Left colon (tissue), 2 donors: ENCODE data around the gene USP54. TPM values are rescaled to one million over a fixed set of nuclear protein-coding genes. Genes with fewer than 3 reads are reported as not detected.
A peak's percentile ranks its signal among the peaks of the same experiment; 100 is the strongest.
"Not testable (repeated sequence)": the region's sequence is repeated elsewhere in the genome, so short reads cannot be mapped to it uniquely, and the experiment has no call there.

ENCODE experiments used
- ATAC-seq: fragments of 200-7000 bp; cut with Tn5 transposase; one replicate; pipeline ENCODE4 v1.9.1; 2020; ENCODE audit warnings: mild to moderate bottlenecking, moderate library complexity
- DNase-seq, 2 donors: peaks; one replicate each; pipeline ENCODE4 v3.0.0-alpha.2; 2020
- intact Hi-C, 2 donors: fragments of 100-400 bp; cut with DNase I in 1 of 2; cut with micrococcal nuclease in 1 of 2; formaldehyde crosslinking; loops; one replicate each; pipeline versions ENCODE4 v1.11.2 to v1.14.0; 2022; cut with DNase I, micrococcal nuclease
- long read RNA-seq: library from polyadenylated mRNA; unstranded; transcript quantifications from one replicate; pipeline ENCODE4 v2.0.0, GENCODE V29; 2021
- total RNA-seq, 2 donors: library from RNA; stranded (reverse); fragmentation: NEBNext Ultra II Directional; extraction: Animal tissue kit (Norgen Biotek cat#: 25700); gene quantifications; one replicate each; pipeline ENCODE4 v1.2.1, GENCODE V29; 2021
- donor health status: DM: no; HTN: no; CAD: no.
- donor health status: DM: yes; HTN: yes; CAD: no.

USP54 gene, protein sequence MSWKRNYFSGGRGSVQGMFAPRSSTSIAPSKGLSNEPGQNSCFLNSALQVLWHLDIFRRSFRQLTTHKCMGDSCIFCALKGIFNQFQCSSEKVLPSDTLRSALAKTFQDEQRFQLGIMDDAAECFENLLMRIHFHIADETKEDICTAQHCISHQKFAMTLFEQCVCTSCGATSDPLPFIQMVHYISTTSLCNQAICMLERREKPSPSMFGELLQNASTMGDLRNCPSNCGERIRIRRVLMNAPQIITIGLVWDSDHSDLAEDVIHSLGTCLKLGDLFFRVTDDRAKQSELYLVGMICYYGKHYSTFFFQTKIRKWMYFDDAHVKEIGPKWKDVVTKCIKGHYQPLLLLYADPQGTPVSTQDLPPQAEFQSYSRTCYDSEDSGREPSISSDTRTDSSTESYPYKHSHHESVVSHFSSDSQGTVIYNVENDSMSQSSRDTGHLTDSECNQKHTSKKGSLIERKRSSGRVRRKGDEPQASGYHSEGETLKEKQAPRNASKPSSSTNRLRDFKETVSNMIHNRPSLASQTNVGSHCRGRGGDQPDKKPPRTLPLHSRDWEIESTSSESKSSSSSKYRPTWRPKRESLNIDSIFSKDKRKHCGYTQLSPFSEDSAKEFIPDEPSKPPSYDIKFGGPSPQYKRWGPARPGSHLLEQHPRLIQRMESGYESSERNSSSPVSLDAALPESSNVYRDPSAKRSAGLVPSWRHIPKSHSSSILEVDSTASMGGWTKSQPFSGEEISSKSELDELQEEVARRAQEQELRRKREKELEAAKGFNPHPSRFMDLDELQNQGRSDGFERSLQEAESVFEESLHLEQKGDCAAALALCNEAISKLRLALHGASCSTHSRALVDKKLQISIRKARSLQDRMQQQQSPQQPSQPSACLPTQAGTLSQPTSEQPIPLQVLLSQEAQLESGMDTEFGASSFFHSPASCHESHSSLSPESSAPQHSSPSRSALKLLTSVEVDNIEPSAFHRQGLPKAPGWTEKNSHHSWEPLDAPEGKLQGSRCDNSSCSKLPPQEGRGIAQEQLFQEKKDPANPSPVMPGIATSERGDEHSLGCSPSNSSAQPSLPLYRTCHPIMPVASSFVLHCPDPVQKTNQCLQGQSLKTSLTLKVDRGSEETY (N-terminal part only)
- 100 to 1,000 TPM; 111 to 121 TPM for total RNA-seq
- long read RNA-seq, partial matches to known transcripts: 2 of 5 reads
- long read RNA-seq, other reads (novel, unspliced or antisense): 3 of 5 reads

DNA sequence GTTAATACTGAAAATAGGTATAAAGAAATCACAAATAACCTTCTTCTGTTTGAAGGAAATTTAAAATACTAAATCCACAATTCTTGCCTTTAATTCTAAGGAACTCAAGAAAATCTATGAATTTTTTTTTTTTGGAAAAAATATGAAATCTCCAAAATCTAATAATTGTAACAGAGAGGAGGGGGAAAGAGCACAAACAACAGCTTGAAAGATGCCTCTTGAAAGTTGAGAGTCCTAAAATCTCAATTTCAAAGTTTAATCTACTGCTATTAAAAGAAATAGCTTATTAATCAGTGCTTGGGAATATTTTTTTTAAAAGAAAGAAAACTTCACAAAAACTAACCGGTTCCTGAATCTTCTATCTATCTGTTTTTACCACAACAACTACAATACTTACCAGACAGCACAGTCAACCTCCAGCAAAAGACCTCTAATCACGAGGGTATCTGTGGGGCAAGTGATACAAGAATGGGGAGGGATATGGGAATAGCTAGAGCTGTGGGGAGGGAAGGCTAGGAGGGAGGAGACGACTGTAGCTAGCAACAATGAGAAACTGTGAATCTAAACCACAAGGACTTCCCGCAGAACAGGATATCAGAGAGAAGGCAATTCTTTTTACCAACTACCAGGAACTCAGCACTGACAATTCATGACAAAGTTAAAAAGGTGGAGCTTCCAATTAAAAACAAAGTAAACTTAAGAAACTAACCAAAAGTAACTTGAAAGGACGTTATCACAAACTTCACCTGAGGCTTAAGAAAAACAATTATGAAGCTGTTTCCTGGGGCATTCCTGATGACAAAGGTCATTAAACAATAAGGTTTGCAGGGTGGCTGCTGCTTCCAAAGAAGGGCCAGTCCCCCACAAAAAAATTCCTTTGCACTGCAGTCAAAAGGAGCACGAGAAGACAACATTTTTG lies at the start of gene USP54:
Gene USP54, minus strand, starts transcription at position 462 of the 919 bp plus-strand sequence. CDS start 15,684 bp downstream, outside the sequence.
- DNase-seq (no peak), ATAC-seq (peak; percentile 57)

DNA sequence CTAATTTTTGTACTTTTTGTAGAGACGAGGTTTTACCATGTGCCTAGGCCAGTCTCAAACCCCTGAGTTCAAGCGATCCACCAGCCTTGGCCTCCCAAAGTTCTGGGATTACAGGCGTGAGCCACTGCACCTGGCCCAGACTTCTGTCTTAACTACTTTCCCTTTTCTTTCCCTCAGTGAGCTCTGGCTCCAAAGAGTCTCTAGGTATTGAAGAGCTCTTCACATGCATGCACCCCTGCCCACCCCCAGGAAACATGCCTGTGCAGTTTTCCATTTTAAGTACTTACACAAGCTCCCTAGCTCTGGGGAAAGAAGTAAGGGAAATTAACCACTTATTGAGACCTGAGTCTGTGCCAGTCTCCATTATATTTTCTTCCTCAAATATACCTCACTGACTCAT lies 48.1 kb upstream of the USP54 start:
- no peak for DNase-seq
- intact Hi-C loops: loop anchor here in 1 of 2 donors (5.0 kb wide), 1 partner anchor 107 kb away; no protein-coding TSS in a partner anchor
- no peak for ATAC-seq

More for the DNA sequence above, at the start of gene USP54:
- intact Hi-C loops: no loop called here

DNA sequence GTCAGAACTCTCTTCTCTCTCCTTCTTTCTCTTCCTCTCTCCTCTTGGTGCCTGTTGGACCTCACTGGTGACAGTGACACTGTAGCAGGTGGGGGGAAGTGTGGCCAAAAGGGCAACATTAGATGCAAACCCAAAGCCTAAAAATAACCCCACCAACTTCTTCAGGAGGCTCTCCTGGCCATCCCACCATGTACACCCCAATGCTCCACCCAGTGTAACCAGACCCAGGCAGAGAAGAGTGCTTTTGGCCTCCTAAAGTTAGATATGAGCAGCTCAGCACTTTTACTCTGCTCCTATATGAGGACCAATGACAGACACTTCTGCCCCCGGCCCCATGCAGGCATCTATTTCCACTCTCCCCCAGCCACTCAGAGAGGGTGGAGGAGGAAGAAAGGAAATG lies 44.6 kb upstream of the USP54 start:
- DNase-seq: no peak
- intact Hi-C loops: loop anchor here in 1 of 2 donors (5.0 kb wide), 1 partner anchor 103 kb away; no protein-coding TSS in a partner anchor
- ATAC-seq: no peak

DNA sequence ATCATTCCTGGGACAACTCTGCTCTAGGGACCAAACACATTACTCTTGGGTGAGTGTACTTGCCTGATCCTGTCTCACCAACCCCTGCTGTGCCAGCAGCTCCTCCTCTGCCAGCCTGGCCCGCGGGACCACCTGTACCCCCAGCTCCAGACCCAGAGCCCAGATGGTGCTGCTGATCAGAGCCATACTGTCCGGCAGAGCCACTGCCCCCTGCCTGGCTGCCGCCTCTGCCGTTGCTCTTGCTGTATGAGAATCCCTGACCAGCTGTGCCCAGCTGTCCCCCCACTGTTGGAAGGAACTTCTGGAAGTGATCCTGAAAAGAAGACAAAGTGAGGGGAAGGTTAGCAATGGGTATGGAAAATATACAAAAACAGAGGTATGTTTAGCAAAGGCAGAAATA lies 43.3 kb upstream of the USP54 start:
- no peak for ATAC-seq
- DNase-seq: no peak
- intact Hi-C loops: no loop called here

DNA sequence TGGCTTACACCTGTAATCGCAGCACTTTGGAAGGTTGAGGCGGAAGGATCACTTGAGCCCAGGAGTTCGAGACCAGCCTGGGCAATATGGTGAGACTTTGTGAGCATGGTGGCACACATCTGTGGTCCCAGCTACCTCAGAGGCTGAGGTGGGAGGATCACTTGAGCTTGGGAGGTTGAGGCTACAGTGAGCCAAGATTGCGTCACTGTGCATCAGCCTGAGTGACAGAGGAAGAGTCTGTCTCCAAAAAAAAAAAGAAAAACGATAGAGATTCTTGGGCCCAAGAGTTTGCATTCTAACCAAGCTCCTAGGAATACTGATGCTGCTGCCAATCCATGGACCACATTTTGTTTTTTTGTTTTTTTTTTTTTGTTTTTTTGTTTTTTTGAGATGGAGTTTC lies 38.0 kb upstream of the USP54 start:
- no peak for ATAC-seq

DNA sequence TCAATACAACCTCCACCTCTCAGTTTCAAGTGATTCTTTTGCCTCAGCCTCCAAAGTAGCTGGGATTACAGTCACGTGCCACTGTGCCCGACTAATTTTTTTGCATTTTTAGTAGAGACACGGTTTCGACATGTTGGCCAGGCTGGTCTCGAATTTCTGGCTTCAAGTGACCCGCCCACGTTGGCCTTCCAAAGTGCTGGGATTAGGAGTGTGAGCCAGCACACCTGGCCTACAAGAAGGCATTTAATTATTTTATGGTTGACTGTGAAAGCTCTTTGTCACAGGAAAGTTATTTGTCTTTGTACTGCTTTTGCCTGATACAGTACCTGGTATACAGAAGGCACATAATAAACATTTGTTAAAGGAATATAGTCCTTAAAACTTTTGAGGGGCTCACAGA lies 37.3 kb upstream of the USP54 start:
- intact Hi-C loops: no loop called here
- ATAC-seq (peak; percentile 53), DNase-seq (peak; percentile 64 to 70)

More for the DNA sequence above, 38.0 kb upstream of the USP54 start:
- DNase-seq: no peak
- intact Hi-C loops: no loop called here

DNA sequence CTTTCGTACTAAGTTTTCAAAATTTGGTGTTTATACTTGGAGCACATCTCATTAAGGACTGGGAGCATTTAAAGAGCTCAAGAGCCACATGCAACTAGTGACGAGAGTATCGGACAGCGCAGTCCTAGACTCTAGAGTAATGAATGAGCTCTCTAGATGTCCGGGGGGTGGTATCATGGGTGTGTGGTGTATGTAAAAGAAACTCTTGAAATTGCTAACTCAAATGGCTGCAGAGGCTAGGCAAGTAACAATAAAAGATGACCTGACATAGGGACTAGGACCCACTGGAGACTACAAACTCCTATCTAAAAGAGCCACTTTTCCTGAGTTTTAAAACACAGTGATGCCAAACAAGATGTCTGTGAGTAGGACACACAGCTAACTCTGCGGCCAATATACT lies 36.2 kb upstream of the USP54 start:
- ATAC-seq (no peak), DNase-seq (no peak)
- intact Hi-C loops: no loop called here

DNA sequence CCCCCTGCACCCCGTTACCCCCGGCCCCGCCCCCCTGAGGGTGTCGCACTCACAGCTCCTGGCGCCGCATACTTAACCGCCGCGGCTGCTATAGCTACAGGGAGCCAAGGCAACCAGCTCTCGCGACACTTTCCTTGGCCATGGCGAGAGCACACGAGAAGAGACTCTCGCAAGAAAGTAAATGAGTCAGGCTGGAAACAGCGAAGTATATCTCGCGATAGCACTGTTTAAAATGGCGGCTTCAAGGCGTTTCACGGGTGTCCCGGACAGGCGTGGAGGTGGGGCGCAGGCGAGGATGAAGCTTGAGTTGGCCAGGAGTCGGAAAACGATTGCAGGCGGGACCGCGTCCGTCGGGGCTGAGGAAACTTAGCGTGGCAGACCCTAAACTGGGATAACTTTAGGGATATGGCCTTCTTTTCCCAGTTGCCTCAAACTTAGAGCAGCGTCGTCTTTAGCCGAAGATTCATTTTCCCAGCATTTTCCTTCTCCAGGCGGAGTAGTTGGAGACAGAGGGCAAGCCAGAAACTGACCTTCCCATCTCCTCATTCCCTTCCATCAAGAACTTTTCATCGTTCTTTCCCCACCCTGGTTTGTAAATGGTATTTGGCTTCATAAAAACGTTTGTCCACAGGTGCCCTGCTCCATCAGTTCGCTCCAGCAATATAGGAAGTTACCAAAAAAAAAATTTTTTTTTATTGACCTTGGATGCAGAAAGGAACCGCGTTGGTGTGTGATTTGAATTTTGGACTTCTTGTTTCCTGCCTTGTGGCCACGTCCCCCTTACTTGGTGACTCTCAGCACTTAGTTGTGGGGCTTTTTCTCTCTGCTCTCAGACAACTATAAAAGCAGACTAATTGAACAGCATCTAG lies 35.0 kb upstream of the USP54 start:
- intact Hi-C loops: no loop called here
- ATAC-seq: peak; percentile 90
- DNase-seq: peak; percentile 97

DNA sequence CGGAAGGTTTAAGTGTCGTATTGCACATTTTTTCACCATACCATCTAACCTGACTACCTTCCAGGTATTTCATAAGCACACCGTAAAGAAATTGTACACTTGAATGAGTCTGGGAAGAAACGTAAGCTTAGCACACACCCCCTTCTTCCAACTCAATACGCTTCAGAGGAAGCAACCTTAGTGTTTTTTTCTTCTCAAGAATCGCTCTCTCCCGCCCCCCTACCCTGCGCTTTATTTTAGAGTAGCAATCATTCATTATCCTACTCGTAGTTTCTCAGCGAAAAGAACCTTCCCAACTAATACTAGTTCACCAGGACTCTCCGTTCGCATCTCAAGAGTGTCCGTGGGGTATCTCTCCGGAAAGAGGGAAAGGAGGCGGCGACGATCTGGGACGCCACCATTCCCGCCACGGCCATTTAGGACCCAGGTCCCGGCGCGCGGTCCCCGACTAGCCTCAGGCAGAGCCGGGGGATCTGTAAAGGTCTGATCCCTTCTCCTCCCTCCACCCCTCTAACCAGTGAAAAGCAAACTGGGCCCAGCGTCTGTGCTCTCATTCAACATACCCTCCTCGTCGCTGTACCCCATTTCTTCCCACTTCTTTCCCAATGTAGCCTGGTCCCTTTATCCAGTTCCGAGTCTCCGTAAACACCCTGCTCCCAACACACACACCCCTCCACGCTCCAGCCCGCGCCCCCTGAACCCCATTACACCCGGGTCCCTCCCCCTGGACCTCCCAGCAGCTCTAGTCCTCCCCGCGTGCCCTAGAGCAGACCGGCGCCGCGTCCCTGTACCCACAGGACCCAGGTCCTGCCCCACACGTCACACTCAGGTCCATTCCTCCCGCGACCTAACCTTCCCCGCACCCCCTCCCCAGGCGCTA lies 34.1 kb upstream of the USP54 start:
- intact Hi-C loops: no loop called here
- DNase-seq (peak in 1 of 2 donors; percentile 48), ATAC-seq (peak; percentile 50)

DNA sequence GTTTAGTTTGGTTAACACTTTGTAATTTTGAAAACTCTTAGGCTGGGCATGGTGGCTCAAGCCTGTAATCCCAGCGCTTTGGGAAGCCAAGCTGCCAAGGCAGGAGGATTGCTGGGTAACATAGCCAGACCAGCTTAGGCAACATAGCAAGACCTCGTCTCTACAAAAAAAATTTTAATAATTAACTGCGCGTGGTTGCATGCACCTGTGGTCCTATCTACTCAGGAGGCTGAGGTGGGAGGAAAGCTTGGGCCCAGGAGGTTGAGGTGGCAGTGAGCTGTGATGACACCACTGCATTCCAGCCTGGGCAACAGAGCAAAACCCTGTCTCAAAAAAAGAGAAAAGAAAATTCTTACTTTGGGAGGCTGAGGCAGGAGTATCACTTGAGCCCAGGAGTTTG lies 31.9 kb upstream of the USP54 start:
- DNase-seq (no peak), ATAC-seq (no peak)
- intact Hi-C loops: no loop called here

DNA sequence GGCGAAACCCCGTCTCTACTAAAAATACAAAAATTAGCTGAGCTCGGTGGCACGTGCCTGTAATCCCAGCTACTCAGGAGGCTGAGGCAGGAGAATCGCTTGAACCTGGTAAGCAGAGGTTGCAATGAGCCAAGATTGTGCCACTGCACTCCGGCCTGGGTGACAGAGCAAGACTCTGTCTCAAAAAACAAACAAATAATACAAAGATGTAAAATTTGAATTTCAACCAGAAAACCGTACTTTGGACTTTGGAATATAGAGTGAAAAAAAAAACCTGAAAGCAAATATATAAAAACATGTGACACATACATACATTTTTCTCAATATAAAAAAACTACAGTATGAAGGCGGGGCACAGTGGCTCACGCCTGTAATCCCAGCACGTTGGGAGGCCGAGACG lies 29.8 kb upstream of the USP54 start:
- intact Hi-C loops: not testable (repeated sequence)
- peak; percentile 36 to 49 for DNase-seq
- ATAC-seq: peak; percentile 47

DNA sequence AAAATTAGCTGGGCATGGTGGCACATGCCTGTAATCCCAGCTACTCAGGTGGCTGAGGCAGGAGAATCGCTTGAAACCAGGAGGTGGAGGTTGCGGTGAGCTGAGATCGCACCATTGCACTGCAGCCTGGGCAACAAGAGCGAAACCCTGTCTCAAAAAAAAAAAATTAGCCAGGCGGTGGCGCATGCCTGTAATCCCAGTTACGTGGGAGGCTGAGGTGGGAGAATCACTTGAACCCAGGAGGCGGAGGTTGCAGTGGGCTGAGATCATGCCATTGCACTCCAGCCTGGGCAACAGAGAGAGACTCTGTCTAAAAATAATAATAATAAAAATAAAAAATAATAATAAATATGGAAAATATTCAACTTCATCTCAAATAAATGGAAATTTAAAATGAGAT lies 26.0 kb upstream of the USP54 start:
- DNase-seq, intact Hi-C loops, ATAC-seq: not testable (repeated sequence)

DNA sequence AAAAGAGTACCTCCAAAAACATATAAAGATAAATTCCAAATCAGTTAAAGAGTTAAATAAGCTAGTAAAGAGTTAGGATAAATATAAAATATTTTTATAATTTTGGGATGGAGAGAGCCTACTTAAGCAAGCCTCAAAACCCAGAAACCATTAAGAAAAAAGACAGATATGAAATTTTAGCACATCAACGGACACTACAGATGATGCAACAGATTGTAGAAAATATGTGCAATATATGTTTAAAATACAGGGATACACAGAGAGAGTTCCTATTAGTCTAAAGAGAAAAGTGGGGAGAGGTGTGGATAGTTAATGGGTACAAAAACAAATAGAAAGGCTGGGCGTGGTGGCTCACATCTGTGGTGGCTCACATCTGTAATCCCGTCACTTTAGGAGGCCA lies 23.6 kb upstream of the USP54 start:
- ATAC-seq (no peak), DNase-seq (no peak)
- intact Hi-C loops: no loop called here

DNA sequence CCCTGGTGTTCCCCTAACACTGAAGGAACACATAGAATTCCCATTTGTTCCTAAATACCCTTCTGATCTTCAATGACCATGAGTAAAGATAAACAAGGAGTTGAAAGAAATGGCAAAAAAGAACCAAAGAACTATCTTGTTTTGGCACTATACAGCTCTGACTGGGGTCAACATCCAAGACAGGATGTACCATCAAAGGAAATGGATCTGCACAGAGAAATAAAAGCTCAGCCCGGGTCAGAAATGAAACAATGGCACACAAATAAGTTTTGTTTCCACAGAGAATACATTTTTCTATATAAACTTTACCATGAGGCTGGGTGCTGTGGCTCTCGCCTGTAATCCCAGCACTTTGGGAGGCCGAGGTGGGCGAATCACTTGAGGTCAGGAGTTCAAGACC lies 18.0 kb upstream of the USP54 start:
- intact Hi-C loops: no loop called here
- ATAC-seq: no peak

DNA sequence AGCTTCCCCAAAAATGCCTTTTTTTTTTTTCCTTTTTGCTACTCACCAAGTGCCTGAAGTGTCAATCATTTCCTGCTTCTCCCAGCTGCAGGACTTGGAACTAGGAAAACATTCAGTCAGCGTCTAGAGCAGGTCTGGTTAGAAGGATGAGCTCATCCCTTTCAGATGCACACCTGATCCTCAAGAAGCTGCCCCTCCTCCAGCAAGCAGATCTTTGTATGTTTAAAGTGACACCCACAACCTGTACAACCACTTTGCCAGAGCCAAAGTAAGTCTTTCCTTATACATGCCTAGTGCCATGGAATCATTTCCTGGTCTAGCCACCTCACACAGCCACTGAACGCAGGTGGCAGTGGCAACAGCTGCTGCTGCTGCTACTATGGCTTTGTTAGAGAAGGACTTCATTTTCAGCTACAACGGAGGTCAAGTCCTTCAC lies 10.4 kb upstream of the USP54 start:
- intact Hi-C loops: no loop called here
- ATAC-seq (peak; percentile 97), DNase-seq (peak; percentile 62 to 87)

More for the DNA sequence above, 18.0 kb upstream of the USP54 start:
- DNase-seq: no peak

DNA sequence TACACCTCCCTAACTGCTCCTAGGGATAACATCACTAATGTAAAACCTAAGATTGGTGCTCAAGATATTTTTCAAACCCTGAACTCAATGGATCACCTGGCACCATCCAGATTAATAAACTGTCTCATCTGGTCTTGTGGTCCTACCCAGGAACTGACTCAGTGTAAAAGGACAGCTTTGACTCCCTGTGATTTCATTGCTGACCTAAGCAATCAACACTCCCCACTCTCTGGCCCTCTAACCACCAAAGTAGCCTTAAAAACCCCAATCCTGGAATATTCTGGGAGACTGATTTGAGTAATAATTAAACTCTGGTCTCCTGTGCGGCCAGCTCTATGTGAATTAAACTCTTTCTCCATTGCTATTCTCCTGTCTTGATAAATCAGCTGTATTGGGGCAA lies 6.2 kb upstream of the USP54 start:
- intact Hi-C loops: no loop called here
- DNase-seq (no peak), ATAC-seq (no peak)
